ENCODE results near the gene PPARD. TPM values are rescaled to one million over a fixed set of nuclear protein-coding genes. Genes with fewer than 3 reads are reported as not detected.
A peak's percentile ranks its signal among the peaks of the same experiment; 100 is the strongest.
"Not testable (repeated sequence)": the region's sequence is repeated elsewhere in the genome, so short reads cannot be mapped to it uniquely, and the experiment has no call there.

The PPARD gene
- total RNA-seq, 1 experiment from 2014 or later: 10.1 TPM

DNA sequence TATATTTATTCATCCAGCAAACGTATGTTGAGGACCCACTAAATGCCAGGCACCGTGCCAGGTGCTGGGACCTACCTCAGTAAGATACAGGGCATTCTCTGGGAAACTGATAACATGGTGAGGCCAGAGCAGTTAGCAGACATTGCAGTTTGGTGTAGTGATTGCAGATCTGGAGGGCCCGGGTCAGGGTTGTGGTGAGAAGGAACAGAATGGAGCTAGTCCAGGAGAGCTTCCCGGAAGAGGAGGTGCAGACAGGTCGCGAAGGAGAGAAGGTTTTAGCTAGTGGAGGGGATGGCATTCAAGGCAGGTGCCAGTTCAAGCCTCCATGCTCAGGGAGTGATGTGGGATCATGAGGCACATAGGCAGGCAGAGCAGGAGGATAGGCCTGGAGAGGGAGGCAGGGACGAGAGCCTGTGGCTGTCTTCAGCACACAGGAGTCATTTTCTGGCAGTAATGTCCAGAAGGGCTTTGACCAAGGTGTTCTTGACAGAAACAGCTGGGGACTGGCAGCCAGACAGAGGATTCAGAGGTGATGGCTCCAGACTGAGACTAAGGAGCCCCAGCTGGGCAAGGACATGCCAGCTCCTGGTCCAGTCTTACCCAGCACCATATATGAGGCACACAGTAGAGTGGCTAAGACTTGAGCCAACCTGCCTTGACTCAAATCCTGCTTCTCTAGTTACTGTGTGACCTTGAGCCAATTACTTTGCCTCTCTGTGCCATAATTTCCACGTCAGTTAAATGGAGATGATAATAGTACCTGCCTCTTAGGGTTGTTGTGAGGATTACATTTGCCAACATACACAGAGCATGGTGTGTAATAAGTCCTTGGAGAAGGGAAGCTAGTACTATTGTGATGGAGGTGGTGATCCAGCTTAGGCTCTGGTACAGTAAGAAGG lies 61.4 kb downstream of the PPARD start:
- no peak for DNase-seq (ENCODE audit: low spot score)

- no peak for DNase-seq (ENCODE audit: low spot score)
Observed at GRCh38 chr6:35406711-35407485, 64.5 kb downstream of the PPARD start.

- no peak for DNase-seq (ENCODE audit: low spot score)
Observed at GRCh38 chr6:35409245-35409644, 66.9 kb downstream of the PPARD start.

GRCh38 chr6:35410131-35410530 lies 67.8 kb downstream of the PPARD start:
- DNase-seq (ENCODE audit: low spot score): no peak

- DNase-seq (ENCODE audit: low spot score): no peak
Observed at GRCh38 chr6:35411066-35411465, 68.7 kb downstream of the PPARD start.

GRCh38 chr6:35412102-35412501 lies 69.7 kb downstream of the PPARD start:
- DNase-seq (ENCODE audit: low spot score): no peak

GRCh38 chr6:35413911-35414310 lies 71.6 kb downstream of the PPARD start:
- no peak for DNase-seq (ENCODE audit: low spot score)

GRCh38 chr6:35415065-35415891 lies 72.9 kb downstream of the PPARD start:
- peak; percentile 84 for DNase-seq (ENCODE audit: low spot score)

- no peak for DNase-seq (ENCODE audit: low spot score)
Observed at GRCh38 chr6:35417979-35418661, 75.8 kb downstream of the PPARD start.

- no peak for DNase-seq (ENCODE audit: low spot score)
Observed at GRCh38 chr6:35419417-35419816, 77.1 kb downstream of the PPARD start.

GRCh38 chr6:35419961-35420360 lies 77.6 kb downstream of the PPARD start:
- no peak for DNase-seq (ENCODE audit: low spot score)

DNA sequence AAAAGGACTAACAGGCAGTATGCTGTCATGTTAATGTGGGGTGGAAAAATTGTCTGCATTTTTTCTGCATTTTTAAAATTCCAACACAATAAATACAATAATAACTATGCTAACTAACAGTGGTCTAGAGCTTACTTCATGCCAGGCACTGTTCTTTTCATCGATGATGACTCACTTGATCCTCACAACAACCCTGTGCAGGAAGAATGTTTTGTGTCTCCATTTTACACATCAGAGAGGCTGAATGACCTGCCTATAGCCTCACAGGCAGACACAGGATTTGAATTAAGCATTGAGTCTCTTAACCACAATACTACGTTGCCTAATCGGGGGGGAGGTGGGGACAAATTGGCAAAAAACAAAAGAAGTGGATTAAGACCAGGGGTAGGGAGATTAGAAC lies 82.9 kb downstream of the PPARD start:
- no peak for DNase-seq (ENCODE audit: low spot score)

DNA sequence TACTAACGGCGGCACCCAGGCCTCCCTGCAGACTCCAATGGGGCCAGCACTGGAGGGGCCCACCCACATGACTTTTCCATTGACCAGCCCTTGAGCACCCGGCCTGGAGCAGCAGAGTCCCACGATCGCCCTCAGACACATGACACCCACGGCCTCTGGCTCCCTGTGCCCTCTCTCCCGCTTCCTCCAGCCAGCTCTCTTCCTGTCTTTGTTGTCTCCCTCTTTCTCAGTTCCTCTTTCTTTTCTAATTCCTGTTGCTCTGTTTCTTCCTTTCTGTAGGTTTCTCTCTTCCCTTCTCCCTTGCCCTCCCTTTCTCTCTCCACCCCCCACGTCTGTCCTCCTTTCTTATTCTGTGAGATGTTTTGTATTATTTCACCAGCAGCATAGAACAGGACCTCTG lies 83.7 kb downstream of the PPARD start:
- no peak for DNase-seq (ENCODE audit: low spot score)

- no peak for DNase-seq (ENCODE audit: low spot score)
Observed at GRCh38 chr6:35427435-35427834, 85.1 kb downstream of the PPARD start.

- DNase-seq (ENCODE audit: low spot score): no peak
Observed at GRCh38 chr6:35427851-35428321, 85.5 kb downstream of the PPARD start.

DNA sequence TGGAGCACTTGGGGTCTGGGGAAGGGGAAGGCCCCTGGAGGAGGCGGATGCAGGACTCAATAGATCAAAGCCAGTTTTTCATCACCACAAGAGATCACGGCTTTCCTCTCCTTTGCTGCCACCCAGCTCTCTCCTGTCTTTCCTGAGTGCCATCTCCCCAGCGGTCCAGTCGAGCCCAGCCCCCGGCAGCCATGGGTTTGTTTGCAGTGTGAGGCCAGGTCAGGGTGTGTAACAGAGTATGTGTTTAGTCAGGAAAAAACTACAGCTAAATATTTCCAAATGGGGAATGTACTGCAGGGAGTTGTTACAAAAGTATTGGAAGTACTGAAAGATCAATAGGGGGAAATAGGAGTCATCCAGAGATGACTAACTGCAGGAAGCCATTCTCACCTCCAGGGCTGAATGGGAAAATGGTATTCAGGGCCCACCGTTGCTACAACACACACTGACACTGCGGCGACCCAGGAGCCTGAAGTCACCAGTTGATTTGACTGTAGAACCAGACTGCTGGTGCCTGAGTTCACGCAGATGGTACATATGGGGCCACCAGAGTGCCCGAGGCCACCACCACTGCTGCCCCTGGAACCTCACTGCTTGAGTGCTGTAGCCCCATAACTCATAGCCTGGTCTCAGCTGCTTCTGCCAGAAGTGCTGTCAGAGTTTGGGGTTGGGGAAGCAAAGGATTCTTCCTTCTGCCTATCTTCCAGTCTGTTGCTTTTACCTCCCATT lies 86.2 kb downstream of the PPARD start:
- DNase-seq (ENCODE audit: low spot score): no peak

- no peak for DNase-seq (ENCODE audit: low spot score)
Observed at GRCh38 chr6:35429463-35429862, 87.1 kb downstream of the PPARD start.

GRCh38 chr6:35432291-35432690 lies 89.9 kb downstream of the PPARD start:
- DNase-seq (ENCODE audit: low spot score): no peak

DNA sequence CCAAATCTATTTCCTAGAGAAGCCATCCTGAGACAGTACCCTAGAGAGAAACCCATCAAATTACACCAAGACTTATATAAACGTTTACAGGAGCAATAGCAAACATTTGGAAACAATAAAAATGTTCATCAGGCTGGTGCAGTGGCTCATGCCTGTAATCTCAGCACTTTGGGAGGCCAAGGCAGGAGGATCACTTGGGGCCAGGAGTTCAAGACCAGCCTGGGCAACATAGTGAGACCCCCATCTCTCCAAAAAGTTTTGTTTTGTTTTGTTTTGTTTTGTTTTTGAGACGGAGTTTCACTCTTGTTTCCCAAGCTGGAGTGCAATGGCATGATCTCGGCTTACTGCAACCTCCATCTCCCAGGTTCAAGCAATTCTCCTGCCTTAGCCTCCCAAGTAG lies 90.3 kb downstream of the PPARD start:
- DNase-seq (ENCODE audit: low spot score): not testable (repeated sequence)

- no peak for DNase-seq (ENCODE audit: low spot score)
Observed at GRCh38 chr6:35435074-35435837, 92.9 kb downstream of the PPARD start.
